Measurements from ENCODE around the gene SLC6A3. TPM values are rescaled to one million over a fixed set of nuclear protein-coding genes. Genes with fewer than 3 reads are reported as not detected.
A peak's percentile ranks its signal among the peaks of the same experiment; 100 is the strongest.

SLC6A3 gene
- total and polyA plus RNA-seq, 9 of the 15 experiments (the other 6 are each of a cell fraction or from before 2014, with no cell fraction given): not detected

GRCh38 chr5:1465966-1466471 lies 20.8 kb upstream of the SLC6A3 start:
- no peaks in the 10 kb centered on the region; the same call in 1 of the 2 replicates for H4K20me1 ChIP-seq (replicated peaks; ENCODE audit: control insufficient read depth, insufficient read depth, low read length)
- no peaks in the 10 kb centered on the region; the same call in 2 of the 3 replicates for H3K36me3 ChIP-seq (ENCODE audit: control insufficient read depth, insufficient read depth, low read length)
- POLR2A ChIA-PET: no interaction called here
- peaks cover 0 to 17% of the 10 kb centered on the region in 2 experiments; a peak in 1 of 5 replicates for H3K4me1 ChIP-seq (replicated peaks in 1 of 2; ENCODE audit: control insufficient read depth in 2 of 2, insufficient read depth in 2 of 2, low read length in 2 of 2)
- CTCF ChIA-PET (ENCODE audit: low intra/inter-chr PET ratio): no interaction called here
- H3K27ac ChIP-seq (ENCODE audit: extremely low read depth, low read depth, low read length): no peak overlapping the region
- H3K9ac ChIP-seq (ENCODE audit: insufficient read depth in 1 of 2, low read depth in 2 of 2, low read length in 2 of 2): no peak overlapping the region
- 77% methylated on average over 27 of the region's 30 CpGs for WGBS (ENCODE audit: insufficient coverage, low coverage, missing lambda C conversion rate)
- no peak for DNase-seq (ENCODE audit: extremely low read depth in 1 of 4, low spot score in 3 of 4)
- H3K4me3 ChIP-seq: no peak overlapping the region
- in situ Hi-C loops (cut with MboI): no loop called here
- no TSS peak for BruUV-seq (replicated peaks)
- no peak for ATAC-seq
- no peak overlapping the region for H2AFZ ChIP-seq (ENCODE audit: low read depth, low read length)
- TF ChIP-seq CREBBP (IDR thresholded peaks at IDR 0.05; ENCODE audit: low read depth, low read length): no peak
- TF ChIP-seq POLR2G (IDR thresholded peaks at IDR 0.05; ENCODE audit: low read depth, low read length): 0 out of 2 replicates have a peak, but pooled peaks have one; percentile 15
- TF ChIP-seq COPS2 (conservative IDR thresholded peaks at IDR 0.05): no peak
- no peak for FAIRE-seq
- intact Hi-C loops (cut with micrococcal nuclease): no loop called here
- H3K9me3 ChIP-seq (replicated peaks; ENCODE audit: control insufficient read depth, insufficient read depth, low read depth, low read length): peaks cover 16% of the 10 kb centered on the region
- no peaks in the 10 kb centered on the region for H3K27me3 ChIP-seq (ENCODE audit: control insufficient read depth in 2 of 2, insufficient read depth in 2 of 2, low read length in 2 of 2)
- H3K9me1 ChIP-seq (ENCODE audit: control insufficient read depth, insufficient read depth, low read length): no peaks in the 10 kb centered on the region
- H3K4me2 ChIP-seq (ENCODE audit: insufficient read depth, low read length): no peak overlapping the region
- no peaks in the 10 kb centered on the region for H3K79me2 ChIP-seq (ENCODE audit: control insufficient read depth, insufficient read depth, low read length)

DNA sequence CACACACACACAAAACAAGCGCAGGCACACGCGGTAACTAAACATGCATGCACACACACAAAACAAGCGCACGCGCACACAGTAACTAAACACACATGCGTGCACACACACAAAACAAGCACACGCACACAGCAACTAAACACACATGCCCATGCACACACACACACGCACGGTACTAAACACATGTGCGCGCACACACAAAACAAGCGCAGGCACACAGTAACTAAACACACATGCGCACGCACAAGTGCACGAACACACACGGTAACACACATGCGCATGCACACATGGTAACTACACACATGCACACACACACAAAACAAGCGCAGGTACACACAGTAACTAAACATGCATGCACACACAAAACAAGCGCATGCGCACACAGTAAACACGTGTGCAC lies 19.9 kb upstream of the SLC6A3 start:
- no peak overlapping the region for H3K9ac ChIP-seq (ENCODE audit: insufficient read depth in 1 of 2, low read depth in 2 of 2, low read length in 2 of 2)
- CTCF ChIA-PET (ENCODE audit: low intra/inter-chr PET ratio): interaction anchor here (0.5 kb wide), 1 partner anchor 217 kb away, joined by 4 read pairs; no protein-coding TSS in a partner anchor
- in situ Hi-C loops (cut with MboI) (no loop called here), intact Hi-C loops (cut with micrococcal nuclease) (no loop called here)
- BruUV-seq (replicated peaks): no TSS peak
- H4K20me1 ChIP-seq (replicated peaks; ENCODE audit: control insufficient read depth, insufficient read depth, low read length): no peaks in the 10 kb centered on the region
- H3K9me1 ChIP-seq (ENCODE audit: control insufficient read depth, insufficient read depth, low read length): no peaks in the 10 kb centered on the region
- H3K4me2 ChIP-seq (ENCODE audit: insufficient read depth, low read length): no peak overlapping the region
- H3K27me3 ChIP-seq (ENCODE audit: control insufficient read depth in 2 of 2, insufficient read depth in 2 of 2, low read length in 2 of 2): no peaks in the 10 kb centered on the region; a peak in 1 of 5 replicates
- 92% methylated on average over 22 of the region's 22 CpGs for WGBS (ENCODE audit: insufficient coverage, low coverage, missing lambda C conversion rate)
- H3K79me2 ChIP-seq (ENCODE audit: control insufficient read depth, insufficient read depth, low read length): no peaks in the 10 kb centered on the region
- peaks cover 16% of the 10 kb centered on the region for H3K9me3 ChIP-seq (replicated peaks; ENCODE audit: control insufficient read depth, insufficient read depth, low read depth, low read length)
- no peak overlapping the region for H2AFZ ChIP-seq (ENCODE audit: low read depth, low read length)
- FAIRE-seq (peak; percentile 37), DNase-seq (ENCODE audit: extremely low read depth in 1 of 4, low spot score in 3 of 4) (no peak), ATAC-seq (no peak)
- peaks cover 0 to 17% of the 10 kb centered on the region in 2 experiments; a peak in 1 of 5 replicates for H3K4me1 ChIP-seq (replicated peaks in 1 of 2; ENCODE audit: control insufficient read depth in 2 of 2, insufficient read depth in 2 of 2, low read length in 2 of 2)
- no peak overlapping the region for H3K27ac ChIP-seq (ENCODE audit: extremely low read depth, low read depth, low read length)
- POLR2A ChIA-PET: no interaction called here
- H3K36me3 ChIP-seq (ENCODE audit: control insufficient read depth, insufficient read depth, low read length): no peaks in the 10 kb centered on the region; the same call in 2 of the 3 replicates
- H3K4me3 ChIP-seq: no peak overlapping the region
- TF ChIP-seq NCOA2 (IDR thresholded peaks at IDR 0.05; ENCODE audit: partially characterized antibody in 2 of 2) (no peak), KDM2B (CRISPR knock-in tag; IDR thresholded peaks at IDR 0.05) (no peak), SMAD3 (CRISPR knock-in tag; conservative IDR thresholded peaks at IDR 0.05) (no peak), GATAD2A (IDR thresholded peaks at IDR 0.05) (no peak), TCF3 (CRISPR knock-in tag; IDR thresholded peaks at IDR 0.05) (no peak), SNRNP70 (optimal IDR thresholded peaks at IDR 0.05; ENCODE audit: low read depth, low read length) (no peak)
- TF ChIP-seq, protein P1, sequence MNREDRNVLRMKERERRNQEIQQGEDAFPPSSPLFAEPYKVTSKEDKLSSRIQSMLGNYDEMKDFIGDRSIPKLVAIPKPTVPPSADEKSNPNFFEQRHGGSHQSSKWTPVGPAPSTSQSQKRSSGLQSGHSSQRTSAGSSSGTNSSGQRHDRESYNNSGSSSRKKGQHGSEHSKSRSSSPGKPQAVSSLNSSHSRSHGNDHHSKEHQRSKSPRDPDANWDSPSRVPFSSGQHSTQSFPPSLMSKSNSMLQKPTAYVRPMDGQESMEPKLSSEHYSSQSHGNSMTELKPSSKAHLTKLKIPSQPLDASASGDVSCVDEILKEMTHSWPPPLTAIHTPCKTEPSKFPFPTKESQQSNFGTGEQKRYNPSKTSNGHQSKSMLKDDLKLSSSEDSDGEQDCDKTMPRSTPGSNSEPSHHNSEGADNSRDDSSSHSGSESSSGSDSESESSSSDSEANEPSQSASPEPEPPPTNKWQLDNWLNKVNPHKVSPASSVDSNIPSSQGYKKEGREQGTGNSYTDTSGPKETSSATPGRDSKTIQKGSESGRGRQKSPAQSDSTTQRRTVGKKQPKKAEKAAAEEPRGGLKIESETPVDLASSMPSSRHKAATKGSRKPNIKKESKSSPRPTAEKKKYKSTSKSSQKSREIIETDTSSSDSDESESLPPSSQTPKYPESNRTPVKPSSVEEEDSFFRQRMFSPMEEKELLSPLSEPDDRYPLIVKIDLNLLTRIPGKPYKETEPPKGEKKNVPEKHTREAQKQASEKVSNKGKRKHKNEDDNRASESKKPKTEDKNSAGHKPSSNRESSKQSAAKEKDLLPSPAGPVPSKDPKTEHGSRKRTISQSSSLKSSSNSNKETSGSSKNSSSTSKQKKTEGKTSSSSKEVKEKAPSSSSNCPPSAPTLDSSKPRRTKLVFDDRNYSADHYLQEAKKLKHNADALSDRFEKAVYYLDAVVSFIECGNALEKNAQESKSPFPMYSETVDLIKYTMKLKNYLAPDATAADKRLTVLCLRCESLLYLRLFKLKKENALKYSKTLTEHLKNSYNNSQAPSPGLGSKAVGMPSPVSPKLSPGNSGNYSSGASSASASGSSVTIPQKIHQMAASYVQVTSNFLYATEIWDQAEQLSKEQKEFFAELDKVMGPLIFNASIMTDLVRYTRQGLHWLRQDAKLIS (CRISPR knock-in tag; IDR thresholded peaks at IDR 0.05): no peak
